ENCODE measurements around the gene CYS1.

Gene CYS1

GRCh38 chr2:10062931-10063365, 17.3 kb downstream of the CYS1 start:
- FAIRE-seq (no peak), DNase-seq (ENCODE audit: insufficient read length, low spot score) (no peak)
- TF ChIP-seq TAF1 (IDR thresholded peaks at IDR 0.05; ENCODE audit: low read depth, low read length), result no peak
- no peak for TF ChIP-seq POU2F2 (IDR thresholded peaks at IDR 0.05; ENCODE audit: low read depth, low read length)
- no peak for TF ChIP-seq SPI1 (IDR thresholded peaks at IDR 0.05; ENCODE audit: low read depth, low read length)
- no peak for TF ChIP-seq POLR2A (IDR thresholded peaks at IDR 0.05; ENCODE audit: low read depth, low read length)
- no peak for TF ChIP-seq PAX5 (IDR thresholded peaks at IDR 0.05; ENCODE audit: insufficient read depth, low read length, severe bottlenecking)
- TF ChIP-seq POLR2AphosphoS5 (IDR thresholded peaks at IDR 0.05; ENCODE audit: low read depth, low read length), result no peak

- FAIRE-seq (no peak), DNase-seq (ENCODE audit: insufficient read length, low spot score) (no peak)
- no peak for TF ChIP-seq TAF1 (IDR thresholded peaks at IDR 0.05; ENCODE audit: low read depth, low read length)
- no peak for TF ChIP-seq POLR2AphosphoS5 (IDR thresholded peaks at IDR 0.05; ENCODE audit: low read depth, low read length)
- no peak for TF ChIP-seq PAX5 (IDR thresholded peaks at IDR 0.05; ENCODE audit: insufficient read depth, low read length, severe bottlenecking)
- TF ChIP-seq POU2F2 (IDR thresholded peaks at IDR 0.05; ENCODE audit: low read depth, low read length), result no peak
- TF ChIP-seq SPI1 (IDR thresholded peaks at IDR 0.05; ENCODE audit: low read depth, low read length), result no peak
- no peak for TF ChIP-seq POLR2A (IDR thresholded peaks at IDR 0.05; ENCODE audit: low read depth, low read length)
Observed at GRCh38 chr2:10061221-10061925, 18.8 kb downstream of the CYS1 start.

DNA sequence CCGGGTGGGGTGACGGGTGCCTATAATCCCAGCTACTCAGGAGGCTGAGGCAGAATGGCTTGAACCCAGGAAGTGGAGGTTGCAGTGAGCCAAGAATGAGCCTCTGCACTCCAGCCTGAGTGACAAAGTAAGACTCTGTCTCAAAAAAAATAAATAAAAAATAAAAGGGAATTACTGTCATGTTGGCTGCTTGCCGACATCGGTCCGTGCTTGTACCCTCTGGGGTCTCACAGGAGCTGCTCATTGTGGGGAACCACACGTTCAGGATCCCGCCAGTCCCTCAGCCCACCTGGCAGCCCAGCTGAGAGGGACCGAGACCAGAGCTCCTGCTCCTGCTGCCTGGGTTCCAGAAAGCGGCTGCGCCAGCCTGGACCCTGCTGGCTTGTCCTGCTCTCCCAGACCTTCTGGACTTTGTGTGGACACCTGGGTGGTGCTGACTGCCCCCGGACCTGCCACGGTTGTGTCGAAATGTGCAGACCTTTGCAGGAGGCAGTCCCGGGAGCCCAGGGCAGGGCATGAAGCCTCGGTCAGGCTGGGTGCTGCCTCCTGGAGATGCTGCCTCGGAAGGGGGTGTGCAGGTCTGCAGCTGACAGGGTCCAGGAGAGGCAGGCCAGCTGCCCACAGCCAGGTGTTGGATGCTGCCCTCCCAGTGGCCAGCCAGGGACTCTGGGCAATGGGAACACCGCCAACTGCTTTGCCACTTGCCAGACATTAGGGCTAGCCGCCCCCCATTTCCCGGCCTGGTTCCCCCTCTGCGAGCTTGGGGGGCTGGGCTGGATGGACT, 20.5 kb downstream of the CYS1 start:
- FAIRE-seq (no peak), DNase-seq (ENCODE audit: insufficient read length, low spot score) (no peak)
- TF ChIP-seq TAF1 (IDR thresholded peaks at IDR 0.05; ENCODE audit: low read depth, low read length) (no peak), PAX5 (IDR thresholded peaks at IDR 0.05; ENCODE audit: insufficient read depth, low read length, severe bottlenecking) (no peak), SPI1 (IDR thresholded peaks at IDR 0.05; ENCODE audit: low read depth, low read length) (no peak), POLR2AphosphoS5 (IDR thresholded peaks at IDR 0.05; ENCODE audit: low read depth, low read length) (no peak), POLR2A (IDR thresholded peaks at IDR 0.05; ENCODE audit: low read depth, low read length) (no peak), POU2F2 (IDR thresholded peaks at IDR 0.05; ENCODE audit: low read depth, low read length) (no peak)

- TF ChIP-seq POLR2A (IDR thresholded peaks at IDR 0.05; ENCODE audit: low read depth, low read length), result no peak
- DNase-seq (ENCODE audit: insufficient read length, low spot score) (no peak), FAIRE-seq (no peak)
Observed at GRCh38 chr2:10059016-10059351, 21.2 kb downstream of the CYS1 start.

DNA sequence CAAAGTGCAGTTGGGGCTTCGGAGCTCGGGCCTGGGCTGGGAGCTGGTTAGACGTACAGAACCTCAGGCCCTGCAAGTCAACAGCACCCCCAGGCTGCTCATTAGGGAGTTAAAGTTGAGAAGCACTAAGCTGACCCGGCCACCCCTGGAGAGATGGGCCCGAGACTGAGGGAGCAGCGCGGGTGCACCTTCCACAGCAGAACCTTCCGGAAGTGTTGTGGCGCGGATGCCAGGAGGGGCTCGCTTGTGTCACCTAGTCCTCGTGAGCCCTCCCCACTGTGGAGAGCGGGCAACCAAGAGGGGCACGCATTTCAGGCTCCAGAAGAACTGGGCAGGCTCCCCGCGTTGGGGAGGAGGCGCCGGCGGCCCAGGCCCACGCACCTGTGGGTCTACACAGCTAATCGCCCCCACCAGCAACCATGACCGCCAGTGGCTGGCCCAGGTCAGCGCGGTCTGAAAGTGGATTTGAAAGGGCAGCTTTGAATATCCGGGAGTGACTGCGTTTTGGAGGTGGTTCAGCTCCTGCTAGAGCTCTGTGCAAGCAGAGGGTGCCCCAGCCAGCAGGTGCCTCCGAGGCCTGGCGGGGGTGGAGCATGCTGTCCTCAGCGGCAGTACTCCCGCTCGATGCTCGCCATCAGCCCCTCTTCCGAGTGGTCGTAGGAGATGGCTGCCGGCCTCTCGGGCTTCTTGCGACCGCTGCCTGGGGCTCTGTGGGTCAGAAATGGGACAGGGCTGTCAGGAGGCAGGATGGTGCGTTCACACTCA, 21.8 kb downstream of the CYS1 start:
- no peak for FAIRE-seq
- DNase-seq (ENCODE audit: insufficient read length, low spot score), result no peak
- TF ChIP-seq POLR2A (IDR thresholded peaks at IDR 0.05; ENCODE audit: low read depth, low read length), result no peak
- no peak for TF ChIP-seq SPI1 (IDR thresholded peaks at IDR 0.05; ENCODE audit: low read depth, low read length)
- TF ChIP-seq POLR2AphosphoS5 (IDR thresholded peaks at IDR 0.05; ENCODE audit: low read depth, low read length), result no peak
- no peak for TF ChIP-seq PAX5 (IDR thresholded peaks at IDR 0.05; ENCODE audit: insufficient read depth, low read length, severe bottlenecking)
- TF ChIP-seq TAF1 (IDR thresholded peaks at IDR 0.05; ENCODE audit: low read depth, low read length), result no peak
- TF ChIP-seq POU2F2 (IDR thresholded peaks at IDR 0.05; ENCODE audit: low read depth, low read length), result no peak

- DNase-seq (ENCODE audit: insufficient read length, low spot score) (no peak), FAIRE-seq (no peak)
- no peak for TF ChIP-seq SPI1 (IDR thresholded peaks at IDR 0.05; ENCODE audit: low read depth, low read length)
- no peak for TF ChIP-seq POLR2A (IDR thresholded peaks at IDR 0.05; ENCODE audit: low read depth, low read length)
- TF ChIP-seq POLR2AphosphoS5 (IDR thresholded peaks at IDR 0.05; ENCODE audit: low read depth, low read length), result no peak
- no peak for TF ChIP-seq POU2F2 (IDR thresholded peaks at IDR 0.05; ENCODE audit: low read depth, low read length)
- TF ChIP-seq PAX5 (IDR thresholded peaks at IDR 0.05; ENCODE audit: insufficient read depth, low read length, severe bottlenecking), result no peak
- TF ChIP-seq TAF1 (IDR thresholded peaks at IDR 0.05; ENCODE audit: low read depth, low read length), result no peak
Observed at GRCh38 chr2:10057231-10058107, 22.7 kb downstream of the CYS1 start.

- TF ChIP-seq POU2F2 (IDR thresholded peaks at IDR 0.05; ENCODE audit: low read depth, low read length) (no peak), SPI1 (IDR thresholded peaks at IDR 0.05; ENCODE audit: low read depth, low read length) (no peak), POLR2AphosphoS5 (IDR thresholded peaks at IDR 0.05; ENCODE audit: low read depth, low read length) (no peak), TAF1 (IDR thresholded peaks at IDR 0.05; ENCODE audit: low read depth, low read length) (no peak), PAX5 (IDR thresholded peaks at IDR 0.05; ENCODE audit: insufficient read depth, low read length, severe bottlenecking) (no peak), POLR2A (IDR thresholded peaks at IDR 0.05; ENCODE audit: low read depth, low read length) (no peak)
- DNase-seq (ENCODE audit: insufficient read length, low spot score) (no peak), FAIRE-seq (no peak)
Observed at GRCh38 chr2:10056439-10056838, 23.8 kb downstream of the CYS1 start.

DNA sequence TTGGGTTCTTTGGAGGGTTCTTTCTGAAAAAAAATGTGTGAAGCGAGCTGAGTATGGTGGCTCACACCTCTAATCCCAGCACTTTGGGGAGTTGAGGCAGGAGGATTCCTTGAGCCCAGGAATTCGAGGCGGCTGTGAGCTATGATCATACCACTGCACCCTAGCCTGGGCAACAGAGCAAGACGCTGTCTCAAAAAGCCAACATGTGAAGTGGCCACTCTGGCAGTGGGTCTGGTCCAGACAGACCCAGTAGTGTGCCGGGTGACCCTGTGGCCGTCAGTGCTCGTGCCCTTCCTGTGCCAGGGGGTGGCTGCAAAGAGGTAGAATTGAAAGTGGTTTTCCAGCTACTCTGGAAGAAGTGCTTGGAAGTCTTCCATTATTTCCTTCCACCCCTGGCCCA, 25.2 kb downstream of the CYS1 start:
- FAIRE-seq (no peak), DNase-seq (ENCODE audit: insufficient read length, low spot score) (no peak)
- TF ChIP-seq POLR2AphosphoS5 (IDR thresholded peaks at IDR 0.05; ENCODE audit: low read depth, low read length) (no peak), PAX5 (IDR thresholded peaks at IDR 0.05; ENCODE audit: insufficient read depth, low read length, severe bottlenecking) (no peak), POLR2A (IDR thresholded peaks at IDR 0.05; ENCODE audit: low read depth, low read length) (no peak), TAF1 (IDR thresholded peaks at IDR 0.05; ENCODE audit: low read depth, low read length) (no peak), POU2F2 (IDR thresholded peaks at IDR 0.05; ENCODE audit: low read depth, low read length) (no peak), SPI1 (IDR thresholded peaks at IDR 0.05; ENCODE audit: low read depth, low read length) (no peak)

Measured in GM12891 (cell line).